PC-3 (cell line): Measurements from ENCODE around the gene CD58.

ENCODE experiments used
- CTCF ChIP-seq: fragments of 300-600 bp; sonication (generic); conservative IDR thresholded peaks from 2 replicates; pipeline ENCODE4 v1.5.1; 2017; ENCODE audit warnings: antibody characterized with exemption, low read depth, mild to moderate bottlenecking, low read length
- EZH2 ChIP-seq: fragments of 300-600 bp; sonication (generic); IDR thresholded peaks from one replicate; pipeline ENCODE4 v1.6.1; 2017; ENCODE audit warnings: antibody characterized with exemption, mild to moderate bottlenecking, low read length; ENCODE audit not compliant: unreplicated experiment
- EZH2phosphoT487 ChIP-seq: fragments of 300-600 bp; sonication (generic); IDR thresholded peaks from 2 replicates; pipeline ENCODE4 v1.6.1; 2018; ENCODE audit warnings: mild to moderate bottlenecking, antibody characterized with exemption, low read length, borderline replicate concordance

GRCh38 chr1:116529199-116529631 is 41.6 kb downstream of the CD58 start:
- no peak for TF ChIP-seq CTCF
- TF ChIP-seq EZH2, result no peak
- no peak for TF ChIP-seq EZH2phosphoT487
